ENCODE measurements around the gene KIAA0825. TPM values are rescaled to one million over a fixed set of nuclear protein-coding genes. Genes with fewer than 3 reads are reported as not detected.

The KIAA0825 gene
- total and polyA plus RNA-seq, 3 donors from 2014 or later: 4.1 to 11.2 (median 9.3) TPM

DNA sequence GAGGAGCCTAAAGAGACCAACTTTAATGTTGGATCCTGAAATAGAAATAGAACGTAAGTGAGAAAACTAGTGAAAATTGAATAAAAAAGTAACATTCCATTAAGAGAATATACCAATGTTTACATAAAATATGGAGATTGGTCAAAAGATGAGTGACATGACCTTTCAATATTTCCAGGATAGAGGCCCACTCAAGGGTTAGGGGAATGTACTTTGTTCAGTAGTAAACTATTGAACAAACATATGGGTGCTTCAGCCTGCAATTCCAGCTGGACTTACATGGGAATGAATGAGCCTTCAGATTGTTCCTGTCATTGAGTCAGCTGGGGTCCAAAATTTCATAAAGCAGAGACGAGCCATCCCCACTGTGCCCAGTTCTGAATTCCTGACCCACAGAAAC, 505.3 kb downstream of the KIAA0825 start:
- DNase-seq: no peak
- Histone ChIP-seq H3K9me3 (no peaks in the 10 kb centered on the region), H3K36me3 (ENCODE audit: low read depth, missing control alignments) (no peaks in the 10 kb centered on the region), H3K4me3 (no peak overlapping the region), H3K27ac (no peak overlapping the region), H3K27me3 (no peaks in the 10 kb centered on the region), H3K4me1 (no peaks in the 10 kb centered on the region)
- intact Hi-C loops (cut with DNase I; ENCODE audit: low total_unique reads): no loop called here
- WGBS, 2 donors: 81 to 84% methylated on average over 2 of the region's 2 CpGs
- TF ChIP-seq, protein P1, sequence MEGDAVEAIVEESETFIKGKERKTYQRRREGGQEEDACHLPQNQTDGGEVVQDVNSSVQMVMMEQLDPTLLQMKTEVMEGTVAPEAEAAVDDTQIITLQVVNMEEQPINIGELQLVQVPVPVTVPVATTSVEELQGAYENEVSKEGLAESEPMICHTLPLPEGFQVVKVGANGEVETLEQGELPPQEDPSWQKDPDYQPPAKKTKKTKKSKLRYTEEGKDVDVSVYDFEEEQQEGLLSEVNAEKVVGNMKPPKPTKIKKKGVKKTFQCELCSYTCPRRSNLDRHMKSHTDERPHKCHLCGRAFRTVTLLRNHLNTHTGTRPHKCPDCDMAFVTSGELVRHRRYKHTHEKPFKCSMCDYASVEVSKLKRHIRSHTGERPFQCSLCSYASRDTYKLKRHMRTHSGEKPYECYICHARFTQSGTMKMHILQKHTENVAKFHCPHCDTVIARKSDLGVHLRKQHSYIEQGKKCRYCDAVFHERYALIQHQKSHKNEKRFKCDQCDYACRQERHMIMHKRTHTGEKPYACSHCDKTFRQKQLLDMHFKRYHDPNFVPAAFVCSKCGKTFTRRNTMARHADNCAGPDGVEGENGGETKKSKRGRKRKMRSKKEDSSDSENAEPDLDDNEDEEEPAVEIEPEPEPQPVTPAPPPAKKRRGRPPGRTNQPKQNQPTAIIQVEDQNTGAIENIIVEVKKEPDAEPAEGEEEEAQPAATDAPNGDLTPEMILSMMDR (IDR thresholded peaks at IDR 0.05): no peak
- TF ChIP-seq POLR2A (IDR thresholded peaks at IDR 0.05): no peak

DNA sequence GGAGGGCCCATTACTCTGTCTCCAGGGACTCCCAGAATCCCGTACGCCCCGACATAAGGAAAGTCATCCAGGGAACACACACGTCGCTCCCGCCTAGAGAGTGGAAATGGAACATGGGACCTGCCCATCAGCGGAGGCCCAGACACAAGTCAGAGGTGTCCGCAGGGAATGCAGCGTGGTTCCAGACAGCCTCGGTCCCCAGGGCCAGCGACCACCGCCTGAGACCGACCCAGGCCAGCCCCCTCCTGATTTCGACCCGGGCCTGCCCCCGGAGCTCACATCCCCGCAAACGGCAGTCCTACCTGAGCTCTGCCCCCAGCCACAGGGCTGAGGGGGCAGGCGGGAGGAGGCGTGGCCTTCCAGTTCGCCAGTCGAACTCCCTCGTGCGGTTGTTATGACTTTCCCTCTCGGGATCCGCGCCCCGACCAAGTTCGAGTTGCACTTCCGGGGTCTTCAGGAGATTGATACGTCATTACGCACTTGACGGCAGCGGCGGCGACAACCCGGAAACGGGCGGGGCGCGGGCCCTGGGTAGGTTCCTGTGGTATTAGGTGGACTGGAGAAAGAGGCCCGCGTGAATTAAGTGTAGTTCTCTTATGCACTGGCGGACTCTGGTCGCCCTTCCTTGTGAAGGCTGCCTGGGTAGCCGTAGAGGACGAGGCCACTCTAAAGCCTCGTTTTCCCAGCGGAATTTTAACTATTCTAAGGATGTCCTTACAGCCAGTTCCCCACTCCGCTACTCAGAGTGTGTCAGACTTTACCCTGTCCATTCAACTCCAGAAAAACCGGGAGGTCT, 507.0 kb downstream of the KIAA0825 start:
- Histone ChIP-seq H3K4me1 (no peaks in the 10 kb centered on the region), H3K9me3 (no peaks in the 10 kb centered on the region), H3K27ac (peak overlapping the region; percentile 86 to 89), H3K36me3 (ENCODE audit: low read depth, missing control alignments) (no peaks in the 10 kb centered on the region), H3K4me3 (peak overlapping the region; percentile 81 to 85), H3K27me3 (no peaks in the 10 kb centered on the region)
- 1 to 2% methylated on average over 39 to 51 of the region's 51 CpGs for WGBS, 2 donors
- intact Hi-C loops (cut with DNase I; ENCODE audit: low total_unique reads): no loop called here
- TF ChIP-seq, protein P1 (IDR thresholded peaks at IDR 0.05): no peak
- TF ChIP-seq POLR2A (IDR thresholded peaks at IDR 0.05): no peak
- DNase-seq: peak; percentile 98

DNA sequence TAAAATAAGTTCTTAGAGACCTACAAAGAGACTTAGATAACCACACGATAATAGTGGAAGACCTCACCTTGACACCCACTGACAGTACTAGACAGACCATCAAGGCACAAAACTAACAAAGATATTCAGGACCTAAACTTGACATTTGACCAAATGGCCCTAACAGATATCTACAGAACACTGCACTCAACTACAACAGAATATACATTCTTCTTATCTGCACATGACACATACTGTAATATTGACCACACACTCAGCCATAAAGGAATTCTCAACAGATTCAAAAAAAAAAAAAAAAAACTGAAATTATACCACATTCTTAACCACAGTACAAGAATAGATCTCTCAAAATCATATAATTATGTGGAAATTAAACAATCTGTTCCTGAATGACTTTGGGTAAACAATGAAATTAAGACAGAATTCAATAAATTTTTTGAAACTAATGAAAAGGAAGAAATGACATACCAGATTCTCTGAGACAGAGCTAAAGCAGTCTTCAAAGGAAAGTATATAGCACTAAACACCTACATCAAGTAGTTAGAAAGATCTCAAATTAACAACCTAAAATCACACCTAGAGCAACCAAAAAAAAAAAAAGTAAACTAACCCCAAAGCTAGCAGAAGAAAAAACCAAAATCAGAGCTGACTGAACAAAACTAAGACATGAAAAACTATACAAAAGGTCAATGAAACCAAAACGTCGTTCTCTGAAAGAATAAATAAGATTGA, 514.7 kb downstream of the KIAA0825 start:
- Histone ChIP-seq H3K4me3 (no peak overlapping the region), H3K9me3 (no peaks in the 10 kb centered on the region), H3K36me3 (ENCODE audit: low read depth, missing control alignments) (no peaks in the 10 kb centered on the region), H3K27me3 (no peaks in the 10 kb centered on the region), H3K27ac (no peak overlapping the region), H3K4me1 (no peaks in the 10 kb centered on the region)
- DNase-seq: no peak
- WGBS, 2 donors: 67 to 93% methylated on average over 3 of the region's 3 CpGs
- intact Hi-C loops (cut with DNase I; ENCODE audit: low total_unique reads): no loop called here
- TF ChIP-seq, protein P1 (IDR thresholded peaks at IDR 0.05): no peak
- TF ChIP-seq POLR2A (IDR thresholded peaks at IDR 0.05): no peak

Other genes starting within 250 kb of the KIAA0825 start
- gene SLF1, start 65 bp upstream of the KIAA0825 start, total RNA-seq: 10 to 100 TPM; 34.9 to 49.4 TPM
- gene SLF1, start 65 bp upstream of the KIAA0825 start, polyA plus RNA-seq (ENCODE audit: insufficient read depth, low read depth, low replicate concordance): 12.0 TPM

All from testis (tissue), 3 donors.